ENCODE data around the gene TLR5.

TLR5 gene

DNA sequence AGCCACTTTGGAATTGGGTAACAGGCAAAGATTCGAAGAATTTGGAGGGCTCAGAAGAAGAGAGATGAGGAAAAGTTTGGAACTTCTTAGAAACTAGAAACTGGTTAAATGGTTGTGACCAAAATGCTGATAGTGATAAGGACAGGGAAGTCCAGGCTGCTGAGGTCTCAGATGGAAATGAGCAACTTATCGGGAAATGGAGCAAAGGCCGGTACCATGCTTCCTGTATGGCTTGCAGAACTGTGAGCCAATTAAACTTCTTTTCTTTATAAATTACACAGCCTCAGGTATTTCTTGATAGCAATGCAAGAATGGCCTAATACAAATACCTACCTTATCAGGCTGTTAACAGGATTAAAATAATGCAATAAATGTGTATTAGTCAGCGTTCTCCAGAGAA is 9.4 kb upstream of the TLR5 start:
- in situ Hi-C loops (cut with MboI; ENCODE audit: low pct_unique_long_range_greater_than_20kb, low sequenced_read_pairs), result no loop called here
- DNase-seq, result no peak

DNA sequence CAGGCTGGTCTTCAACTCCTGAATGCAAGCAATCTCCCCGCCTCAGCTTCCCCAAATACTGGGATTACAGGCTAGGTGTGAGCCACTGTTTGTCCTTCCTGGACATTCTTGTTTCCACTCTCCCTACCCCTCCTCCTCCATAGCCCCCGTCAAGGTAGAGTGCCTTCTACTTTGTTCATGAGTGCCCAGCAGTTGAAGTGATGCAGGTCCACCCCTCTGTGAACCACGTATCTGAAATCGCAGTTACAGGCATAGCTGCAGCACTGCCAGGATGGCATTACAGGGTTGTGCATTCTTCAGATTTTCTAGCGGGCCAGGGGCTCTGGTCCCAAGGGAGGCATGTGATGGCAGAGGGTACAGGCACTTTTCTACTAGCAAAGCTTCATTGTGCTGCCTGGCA is 7.4 kb upstream of the TLR5 start:
- in situ Hi-C loops (cut with MboI; ENCODE audit: low pct_unique_long_range_greater_than_20kb, low sequenced_read_pairs), result no loop called here

DNA sequence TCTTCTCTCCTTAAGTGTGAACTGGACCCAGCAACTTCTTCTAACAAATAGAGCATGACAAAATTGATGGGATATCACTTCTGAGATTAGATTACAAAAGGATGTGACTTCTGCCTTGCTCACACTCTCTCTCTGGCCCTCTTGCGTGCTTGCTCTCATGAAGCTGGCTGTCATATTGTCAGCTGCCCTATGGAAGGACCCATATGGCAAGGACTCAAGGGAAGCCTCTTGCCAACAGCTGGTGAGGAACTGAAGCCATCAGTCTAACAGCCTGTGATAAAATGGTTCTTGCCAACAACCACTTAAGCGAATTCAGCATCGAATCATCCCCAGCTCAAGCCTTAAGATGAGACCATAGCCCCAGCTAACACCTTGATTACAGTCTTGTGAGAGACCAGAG is 4.8 kb upstream of the TLR5 start:
- no peak for DNase-seq
- in situ Hi-C loops (cut with MboI; ENCODE audit: low pct_unique_long_range_greater_than_20kb, low sequenced_read_pairs), result no loop called here

More for the DNA sequence above, 7.4 kb upstream of the TLR5 start:
- DNase-seq, result no peak

DNA sequence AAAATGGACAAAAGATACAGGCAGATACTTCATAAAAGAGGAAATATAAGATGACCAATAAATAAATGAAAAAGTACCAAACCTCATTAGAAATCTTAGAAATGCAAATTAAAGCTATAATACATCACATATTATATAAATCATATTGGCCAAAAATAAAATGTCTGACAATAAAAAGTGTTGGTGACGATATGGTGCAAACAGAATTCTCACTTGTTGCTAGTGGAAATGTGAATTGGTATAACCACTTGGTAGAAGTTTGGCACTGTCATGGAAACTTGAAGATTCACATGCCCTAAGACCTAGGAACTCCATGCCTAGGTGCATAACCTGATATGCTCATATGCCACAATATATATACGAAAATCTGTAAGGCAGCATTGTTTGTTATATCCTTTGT is 4.4 kb upstream of the TLR5 start:
- DNase-seq, result no peak
- in situ Hi-C loops (cut with MboI; ENCODE audit: low pct_unique_long_range_greater_than_20kb, low sequenced_read_pairs), result no loop called here

DNA sequence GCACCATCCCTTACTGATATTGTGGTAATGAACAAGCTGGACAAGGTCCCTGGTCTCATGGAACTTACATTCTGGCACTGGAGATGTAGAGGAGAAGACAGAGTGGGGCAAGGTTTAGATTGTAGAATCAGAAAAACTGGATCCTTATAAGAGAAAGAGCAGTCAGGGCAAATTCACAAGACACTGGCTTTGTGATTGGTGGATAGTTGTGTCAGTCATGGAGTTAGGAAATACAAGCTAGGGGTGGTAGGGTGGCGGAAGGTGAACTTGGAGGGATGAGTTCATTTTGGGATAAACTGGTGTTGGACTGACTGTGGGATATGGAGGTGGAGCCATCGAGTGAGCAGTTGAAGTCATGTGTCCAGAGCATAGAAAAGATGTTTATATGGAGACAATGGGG is 3.7 kb upstream of the TLR5 start:
- no peak for DNase-seq
- in situ Hi-C loops (cut with MboI; ENCODE audit: low pct_unique_long_range_greater_than_20kb, low sequenced_read_pairs), result no loop called here

DNA sequence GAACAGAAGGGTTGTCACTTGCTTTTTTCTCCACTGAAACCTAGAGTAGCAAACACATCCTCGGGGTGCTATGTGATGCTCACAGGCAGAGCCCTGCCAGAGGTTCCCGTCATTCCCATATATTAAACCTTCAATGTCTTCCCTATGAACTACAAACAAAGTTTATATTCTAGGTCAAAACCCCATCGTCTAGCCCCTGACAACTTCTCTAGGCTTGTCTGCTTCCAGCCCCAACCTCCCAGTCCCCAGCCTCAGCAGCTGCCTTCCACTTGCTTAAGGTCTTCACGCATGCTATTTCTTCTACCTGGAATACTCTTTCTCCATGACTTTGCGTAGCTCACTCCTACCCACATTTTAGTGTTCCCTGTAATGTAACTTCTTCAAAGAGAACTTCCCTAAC is 1.9 kb upstream of the TLR5 start:
- in situ Hi-C loops (cut with MboI; ENCODE audit: low pct_unique_long_range_greater_than_20kb, low sequenced_read_pairs), result no loop called here
- no peak for DNase-seq

DNA sequence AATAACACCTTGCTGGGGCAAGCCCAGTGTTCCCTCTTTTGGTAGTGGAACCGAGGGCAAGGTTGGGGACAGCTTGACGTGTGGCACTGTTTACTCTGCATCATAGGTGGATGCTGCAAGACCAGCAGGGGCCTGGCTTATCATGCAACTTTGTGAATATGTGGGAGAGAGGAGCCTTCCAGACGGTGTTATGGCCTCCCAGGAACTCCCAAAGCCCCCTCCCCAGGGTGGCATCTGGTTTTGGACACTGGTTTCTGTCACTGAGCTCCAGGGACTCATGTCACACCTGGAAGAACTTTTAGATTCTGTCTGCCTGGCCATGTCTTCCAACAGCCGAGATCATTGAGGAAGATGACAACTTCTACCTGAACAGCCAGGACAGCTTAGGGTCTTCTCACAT is 1.4 kb upstream of the TLR5 start:
- in situ Hi-C loops (cut with MboI; ENCODE audit: low pct_unique_long_range_greater_than_20kb, low sequenced_read_pairs), result no loop called here
- no peak for DNase-seq

DNA sequence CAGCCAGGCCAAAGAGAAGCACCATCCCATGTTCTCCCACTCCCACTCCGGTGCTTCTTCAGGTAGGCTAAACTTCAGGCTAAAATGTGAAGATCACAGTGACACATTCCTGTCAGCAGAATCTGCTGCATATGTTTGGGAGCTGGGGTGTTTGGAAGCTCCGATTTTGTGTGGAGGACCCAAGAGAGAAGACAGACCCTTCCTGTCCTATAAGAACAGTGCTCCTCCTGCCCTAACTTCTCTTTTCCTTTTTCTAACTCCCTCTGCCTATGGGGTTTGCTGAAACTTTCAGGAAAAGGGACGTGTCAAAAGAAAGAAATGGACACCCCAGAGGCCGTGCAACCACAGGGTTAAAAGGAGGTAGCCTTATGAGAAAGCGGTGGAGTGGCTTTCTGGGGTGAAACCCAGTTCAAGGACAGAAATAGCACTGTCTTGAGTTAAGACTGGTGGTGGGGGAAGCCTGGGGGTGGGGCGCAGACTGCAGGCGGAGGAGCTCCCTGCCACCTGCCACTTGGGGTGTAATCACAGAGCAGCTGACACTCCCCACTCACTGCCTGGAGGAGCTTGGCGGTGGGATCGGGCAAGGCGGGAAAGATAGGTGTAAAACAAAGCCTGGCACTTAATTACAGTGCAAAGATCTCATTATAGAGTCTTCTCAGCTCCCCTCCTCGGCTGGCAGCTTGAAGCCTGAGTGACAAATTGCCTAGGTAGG is 645 bp upstream of the TLR5 start:
- peak; percentile 34 for DNase-seq
- in situ Hi-C loops (cut with MboI; ENCODE audit: low pct_unique_long_range_greater_than_20kb, low sequenced_read_pairs), result no loop called here

DNA sequence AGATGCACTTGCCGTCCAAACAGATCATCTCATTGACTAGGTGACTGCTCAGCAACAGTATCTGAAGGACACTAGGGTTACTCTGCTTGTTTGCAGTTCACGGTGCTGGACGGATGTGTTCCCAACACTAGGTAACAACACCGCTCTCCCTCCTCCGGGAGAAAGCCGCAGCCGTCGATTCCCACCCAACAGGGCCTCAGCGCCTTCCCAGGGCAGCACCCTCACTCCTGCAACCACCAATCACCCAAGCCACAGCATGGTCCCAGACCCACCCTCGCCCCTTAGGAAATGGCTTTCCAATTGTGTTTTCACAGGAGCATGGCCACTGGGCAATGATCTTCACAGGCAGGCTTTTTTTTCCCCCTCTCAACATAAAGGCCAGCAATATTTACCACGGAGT is 779 bp downstream of the TLR5 start:
- no peak for DNase-seq

DNA sequence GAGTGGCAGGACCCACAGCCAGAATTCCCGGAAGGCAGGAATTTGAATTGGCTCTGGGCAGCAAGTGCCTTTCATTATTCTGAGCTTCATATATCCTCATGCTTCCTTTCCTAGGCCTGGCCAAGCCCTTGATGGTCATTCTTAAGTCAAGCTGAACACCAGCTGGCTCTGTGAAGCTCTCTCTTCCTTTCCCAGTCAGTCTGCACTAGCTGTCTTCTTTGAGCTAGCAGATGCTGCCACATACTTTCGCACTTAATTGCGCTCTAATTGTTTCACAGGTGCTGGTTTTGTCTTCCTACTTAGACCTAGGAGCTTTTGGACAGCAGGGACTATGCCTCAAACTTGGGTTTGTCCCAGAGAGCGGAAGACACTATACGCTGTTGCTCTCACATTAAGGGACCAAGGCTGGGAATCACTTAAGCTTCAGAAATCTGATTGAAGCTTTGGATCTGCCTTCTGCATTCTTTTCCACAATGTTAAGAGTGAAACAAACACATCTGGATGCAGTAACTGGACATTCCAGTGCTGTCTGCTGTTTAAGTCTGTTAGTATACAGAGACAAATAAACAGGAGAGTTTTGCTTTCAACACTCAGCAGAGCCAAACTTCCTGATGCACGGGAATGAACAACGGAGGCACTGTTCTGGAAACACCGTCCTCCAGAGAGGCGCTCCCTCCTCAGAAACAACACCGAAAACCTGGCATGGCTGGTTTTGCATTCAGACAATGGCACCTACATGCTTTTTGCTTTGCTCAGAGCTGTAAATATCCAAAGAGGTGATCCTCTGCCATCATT is 2.2 kb downstream of the TLR5 start:
- in situ Hi-C loops (cut with MboI; ENCODE audit: low pct_unique_long_range_greater_than_20kb, low sequenced_read_pairs), result no loop called here

More for the DNA sequence above, 779 bp downstream of the TLR5 start:
- in situ Hi-C loops (cut with MboI; ENCODE audit: low pct_unique_long_range_greater_than_20kb, low sequenced_read_pairs), result no loop called here

DNA sequence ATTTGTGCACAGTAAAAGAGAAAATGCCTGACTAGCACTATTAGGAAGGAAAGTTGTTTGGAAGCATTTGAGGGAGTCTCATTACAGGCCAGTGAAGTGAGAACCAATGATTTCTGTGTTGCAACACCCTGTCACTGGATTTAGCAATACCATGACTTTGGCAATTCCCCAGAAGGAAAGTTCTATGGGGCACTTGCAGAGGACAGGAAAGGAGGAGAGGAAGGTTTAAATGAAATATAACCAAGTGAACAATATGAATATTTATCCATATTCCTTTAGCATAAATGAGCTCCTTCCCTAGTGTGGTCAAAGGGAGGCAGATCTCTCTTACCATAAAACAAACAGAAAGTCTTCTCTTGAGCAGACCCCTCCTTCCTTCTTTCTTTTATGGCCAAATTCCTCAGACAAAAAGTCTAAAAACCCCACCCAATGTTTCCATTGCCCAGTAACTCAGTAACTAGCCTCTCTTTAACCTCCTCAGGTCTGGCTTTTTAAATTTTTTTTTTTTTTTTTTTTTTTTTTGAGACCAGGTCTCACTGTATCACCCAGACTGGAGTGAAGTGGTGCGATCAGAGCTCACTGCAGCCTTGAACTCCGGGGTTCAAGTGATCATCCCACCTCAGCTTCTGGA is 5.5 kb downstream of the TLR5 start:
- peak; percentile 29 for DNase-seq
- in situ Hi-C loops (cut with MboI; ENCODE audit: low pct_unique_long_range_greater_than_20kb, low sequenced_read_pairs), result no loop called here

More for the DNA sequence above, 2.2 kb downstream of the TLR5 start:
- DNase-seq, result no peak

DNA sequence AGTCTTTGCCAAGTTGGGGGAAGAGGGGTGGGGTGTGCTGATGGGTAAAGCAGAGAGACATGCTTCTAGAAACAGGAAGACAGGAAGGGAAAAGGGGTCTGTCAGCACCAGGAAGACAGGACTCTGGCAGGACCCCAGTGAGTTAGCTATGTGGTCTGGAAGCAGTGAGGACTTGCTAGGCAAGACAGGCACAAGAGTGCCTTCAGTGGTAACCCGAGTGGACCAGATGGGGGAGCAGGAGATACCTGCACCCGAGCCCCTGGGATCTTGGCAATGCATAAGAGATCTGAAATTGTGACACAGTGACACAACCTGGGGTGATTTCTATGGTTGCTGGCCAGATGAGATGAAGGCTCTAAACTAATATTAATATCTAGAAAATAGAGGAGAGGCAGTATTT is 7.0 kb downstream of the TLR5 start:
- in situ Hi-C loops (cut with MboI; ENCODE audit: low pct_unique_long_range_greater_than_20kb, low sequenced_read_pairs), result no loop called here
- DNase-seq, result no peak

DNA sequence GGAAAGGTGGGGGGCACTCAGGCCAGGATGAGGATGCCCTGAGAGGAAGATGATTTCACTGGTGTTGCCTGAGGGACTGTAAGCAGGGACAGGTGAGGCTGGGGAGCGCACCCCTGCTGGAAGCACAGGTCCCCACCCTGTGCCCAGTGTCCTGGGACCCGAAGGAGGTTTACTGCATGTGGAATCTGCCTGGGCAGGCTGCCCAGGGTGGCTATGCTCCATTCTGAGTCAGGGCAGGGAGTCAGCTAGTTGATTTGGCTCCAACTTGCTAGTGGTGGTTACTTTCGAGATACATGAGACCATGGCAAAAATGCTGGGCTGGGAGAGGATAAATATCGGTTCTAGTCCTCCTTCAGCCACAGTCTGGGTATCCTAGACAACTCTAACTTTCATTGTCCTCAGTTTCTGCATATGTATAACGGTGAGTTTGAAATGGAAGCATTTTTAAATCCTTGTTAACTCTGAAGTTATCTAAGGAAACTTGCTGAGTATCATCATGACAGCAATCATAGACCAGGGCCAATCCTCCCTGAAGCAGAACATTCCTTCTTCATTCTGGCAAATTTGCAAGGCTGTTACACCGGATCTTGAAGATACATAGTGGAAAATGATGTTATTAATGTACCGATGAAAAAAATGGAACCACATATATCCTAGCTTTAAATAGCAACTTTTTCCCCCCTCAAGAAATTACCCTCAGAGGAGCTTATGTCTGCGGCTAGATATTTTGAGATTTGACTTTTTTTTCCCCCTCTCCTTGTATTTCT is 7.7 kb downstream of the TLR5 start:
- no peak for DNase-seq
- in situ Hi-C loops (cut with MboI; ENCODE audit: low pct_unique_long_range_greater_than_20kb, low sequenced_read_pairs), result no loop called here

DNA sequence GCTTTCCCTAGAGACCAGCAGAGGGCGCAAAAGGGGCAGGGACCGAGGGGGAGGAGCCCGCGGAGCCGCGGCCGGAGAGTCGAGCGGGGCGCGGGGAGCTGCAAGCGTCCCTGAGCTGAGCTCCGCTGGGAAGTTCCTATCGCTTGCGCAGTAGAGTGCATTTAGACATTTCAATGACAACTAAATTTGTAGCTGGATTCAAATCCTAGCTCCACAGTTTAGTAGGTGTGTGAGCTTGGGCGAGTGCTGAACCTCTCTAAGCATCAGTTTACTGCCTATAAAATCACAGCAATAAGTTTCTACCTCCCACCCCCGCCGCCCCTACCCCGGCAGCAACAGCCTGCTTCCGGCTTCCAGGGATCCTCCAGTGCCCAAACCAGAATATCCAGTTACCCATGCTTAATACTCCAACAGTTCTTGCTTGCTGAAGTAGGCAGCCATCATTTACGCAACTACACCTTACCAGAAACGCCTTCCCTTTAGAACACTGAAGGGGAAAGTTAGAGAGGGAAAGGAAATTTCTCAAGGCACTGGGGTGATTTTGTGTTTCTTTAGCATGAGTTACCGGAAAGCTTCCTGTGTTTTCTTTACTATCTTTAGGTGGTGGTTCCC is 9.1 kb downstream of the TLR5 start:
- in situ Hi-C loops (cut with MboI; ENCODE audit: low pct_unique_long_range_greater_than_20kb, low sequenced_read_pairs), result no loop called here
- DNase-seq, result peak; percentile 79

DNA sequence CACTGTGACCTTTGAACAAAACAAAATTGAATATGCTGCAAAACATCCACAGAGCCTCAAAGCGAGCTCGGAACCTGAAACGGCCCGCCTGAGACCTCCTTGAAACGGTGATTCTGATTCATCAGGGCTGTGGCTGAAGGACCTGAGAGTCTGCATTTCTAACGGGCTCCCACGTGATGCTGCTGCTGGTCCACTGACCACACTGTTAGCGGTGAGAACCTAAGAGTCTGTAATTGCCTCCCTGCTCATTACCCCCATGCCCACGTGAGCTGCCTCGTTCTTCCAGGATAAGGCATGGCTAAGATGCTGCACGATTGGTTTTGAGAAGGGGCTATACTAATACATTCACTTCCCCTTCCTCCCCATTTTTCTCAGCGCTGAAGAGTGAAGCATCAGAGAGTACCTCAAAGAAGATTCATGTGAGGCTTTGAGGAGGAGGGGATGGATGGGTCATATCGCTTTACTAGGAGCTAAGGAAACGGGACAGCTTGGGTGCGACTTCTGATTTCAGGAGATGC is 9.7 kb downstream of the TLR5 start:
- in situ Hi-C loops (cut with MboI; ENCODE audit: low pct_unique_long_range_greater_than_20kb, low sequenced_read_pairs), result no loop called here
- no peak for DNase-seq

DNA sequence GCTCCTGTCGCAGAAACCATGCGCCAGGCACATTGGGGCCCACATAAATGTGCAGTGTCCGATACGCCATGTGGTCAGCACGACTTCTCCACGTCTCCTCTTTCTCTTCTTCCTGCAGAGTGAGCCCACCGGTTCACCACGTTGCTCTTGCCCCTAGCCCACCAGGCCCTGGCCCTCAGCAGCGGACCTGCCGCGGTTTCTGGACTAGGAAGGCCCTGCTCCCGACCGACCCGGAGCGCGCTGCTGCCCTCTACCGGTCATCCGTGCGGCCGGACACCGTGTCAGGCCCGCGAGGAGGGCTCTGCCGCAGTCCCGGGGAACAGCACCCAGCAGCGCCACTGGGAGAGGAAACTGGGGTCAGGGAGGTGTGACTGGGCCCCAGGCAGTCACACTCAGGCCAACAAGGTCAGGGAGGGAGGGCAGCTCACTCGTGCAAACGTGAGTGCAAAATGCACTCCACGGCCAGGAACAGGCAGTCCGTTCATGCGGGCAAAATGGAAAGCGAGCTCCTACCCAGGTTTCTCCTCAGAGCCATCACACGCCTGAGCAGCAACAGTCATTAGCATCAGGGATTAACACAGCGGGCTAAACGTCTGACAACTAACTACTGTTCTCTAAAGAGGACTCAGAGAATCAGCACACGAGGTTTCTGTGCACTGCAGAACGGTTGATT is 13.7 kb downstream of the TLR5 start:
- peak; percentile 55 for DNase-seq

DNA sequence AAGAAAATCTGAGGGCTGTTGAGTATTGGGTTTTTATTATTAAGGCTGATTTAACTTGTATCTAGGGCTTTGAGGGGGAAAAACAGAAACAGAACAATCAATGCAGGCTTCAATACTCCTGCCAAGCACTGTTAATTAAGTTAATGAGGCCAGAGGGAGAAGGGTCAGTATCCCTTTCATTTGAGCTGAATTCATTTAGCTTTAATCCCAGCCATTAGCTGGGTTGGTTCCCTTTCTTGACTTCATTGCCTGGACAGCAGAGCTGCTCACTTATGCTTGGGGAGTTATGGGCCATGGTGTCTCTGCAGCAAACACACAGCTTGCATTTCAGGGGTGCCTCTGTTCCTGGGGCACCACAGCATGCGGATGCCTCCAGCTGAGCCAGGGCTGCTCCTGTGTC is 16.3 kb downstream of the TLR5 start:
- no peak for DNase-seq
- in situ Hi-C loops (cut with MboI; ENCODE audit: low pct_unique_long_range_greater_than_20kb, low sequenced_read_pairs), result no loop called here

More for the DNA sequence above, 13.7 kb downstream of the TLR5 start:
- in situ Hi-C loops (cut with MboI; ENCODE audit: low pct_unique_long_range_greater_than_20kb, low sequenced_read_pairs), result no loop called here

DNA sequence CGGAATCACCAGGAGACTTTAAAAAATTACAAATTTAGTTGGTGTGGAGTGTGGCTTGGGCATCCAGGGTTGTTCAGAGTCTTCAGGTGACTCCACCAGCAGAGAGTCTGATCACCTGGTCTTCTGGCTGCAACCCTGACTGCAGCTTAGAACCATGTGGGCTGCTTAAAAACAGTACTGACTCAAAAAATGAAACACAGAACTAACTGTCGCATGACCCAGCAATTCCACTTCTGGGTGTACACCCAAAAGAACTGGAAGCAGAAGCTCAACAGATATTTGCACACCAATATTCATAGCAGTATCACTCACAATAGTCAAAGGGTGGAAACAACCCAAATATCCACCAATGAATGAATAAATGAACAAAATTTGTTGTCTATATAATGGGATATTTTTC is 17.3 kb downstream of the TLR5 start:
- in situ Hi-C loops (cut with MboI; ENCODE audit: low pct_unique_long_range_greater_than_20kb, low sequenced_read_pairs), result no loop called here
- no peak for DNase-seq

Measured in KBM-7 (cell line).